ENCODE results near the gene LORICRIN.

The LORICRIN gene

GRCh38 chr1:153231785-153232184 is 27.7 kb upstream of the LORICRIN start:
- POLR2A ChIA-PET = no interaction called here
- no peak for TF ChIP-seq CTCF (IDR thresholded peaks at IDR 0.05; ENCODE audit: control extremely low read depth, extremely low read depth, low read depth, missing control alignments)

GRCh38 chr1:153232553-153232952 is 26.9 kb upstream of the LORICRIN start:
- ChIA-PET POLR2A (no interaction called here), CTCF (interaction anchor here (0.7 to 2.7 kb wide), 5 partner anchors 9 to 56 kb away, joined by 3 to 19 read pairs (median 5); no protein-coding TSS in a partner anchor)
- TF ChIP-seq CTCF (IDR thresholded peaks at IDR 0.05; ENCODE audit: control extremely low read depth, extremely low read depth, low read depth, missing control alignments) = no peak
- no peak for DNase-seq (ENCODE audit: extremely low spot score)

More at GRCh38 chr1:153231785-153232184, 27.7 kb upstream of the LORICRIN start:
- CTCF ChIA-PET = interaction anchor here (1.7 kb wide), 2 partner anchors 11 kb away, joined by 5 to 10 read pairs; no protein-coding TSS in a partner anchor
- no peak for DNase-seq (ENCODE audit: extremely low spot score)

GRCh38 chr1:153233448-153233847 is 26.0 kb upstream of the LORICRIN start:
- DNase-seq (ENCODE audit: extremely low spot score) = no peak
- TF ChIP-seq CTCF (IDR thresholded peaks at IDR 0.05; ENCODE audit: control extremely low read depth, extremely low read depth, low read depth, missing control alignments) = no peak
- POLR2A ChIA-PET = no interaction called here
- CTCF ChIA-PET = interaction anchor here (0.7 to 2.7 kb wide), 8 partner anchors 9 to 364 kb away, joined by 3 to 19 read pairs (median 5); no protein-coding TSS in a partner anchor

GRCh38 chr1:153238527-153238926 is 21.0 kb upstream of the LORICRIN start:
- peak; percentile 14 for TF ChIP-seq CTCF (IDR thresholded peaks at IDR 0.05; ENCODE audit: control extremely low read depth, extremely low read depth, low read depth, missing control alignments)
- ChIA-PET CTCF (interaction anchor here (0.8 to 2.3 kb wide), 8 partner anchors 9 to 65 kb away, joined by 3 to 7 read pairs (median 4); no protein-coding TSS in a partner anchor), POLR2A (no interaction called here)
- DNase-seq (ENCODE audit: extremely low spot score) = no peak

GRCh38 chr1:153242160-153242559 is 17.3 kb upstream of the LORICRIN start:
- no peak for DNase-seq (ENCODE audit: extremely low spot score)
- CTCF ChIA-PET = interaction anchor here (1.5 kb wide), 1 partner anchor 11 kb away, joined by 5 read pairs; no protein-coding TSS in a partner anchor
- POLR2A ChIA-PET = no interaction called here
- no peak for TF ChIP-seq CTCF (IDR thresholded peaks at IDR 0.05; ENCODE audit: control extremely low read depth, extremely low read depth, low read depth, missing control alignments)

- no peak for DNase-seq (ENCODE audit: extremely low spot score)
- no peak for TF ChIP-seq CTCF (IDR thresholded peaks at IDR 0.05; ENCODE audit: control extremely low read depth, extremely low read depth, low read depth, missing control alignments)
- ChIA-PET CTCF (interaction anchor here (1.3 kb wide), 1 partner anchor 17 kb away, joined by 3 read pairs; no protein-coding TSS in a partner anchor), POLR2A (no interaction called here)
Measured at GRCh38 chr1:153245466-153245865, 14.0 kb upstream of the LORICRIN start.
